HepG2 (cell line): ENCODE results near the gene PLXNA4. TPM values are rescaled to one million over a fixed set of nuclear protein-coding genes. Genes with fewer than 3 reads are reported as not detected.

ENCODE experiments used
- ATAC-seq: fragments of 200-7000 bp; cut with Tn5 transposase; 3 replicates; pipeline ENCODE4 v1.9.1; 2020; ENCODE audit warnings: mild to moderate bottlenecking, moderate library complexity
- BruUV-seq: library from RNA; stranded (reverse); fragments of 400-500 nt; replicated peaks from 2 replicates; lab custom pipeline; 2021; lab: Mats Ljungman, UMichigan
- CTCF ChIA-PET: fragments of 300-600 bp; formaldehyde crosslinking; extraction: SDS; loops from one replicate; lab custom pipeline; 2021; ENCODE audit warnings: low total read pairs, inconsistent platforms, low intra/inter-chr PET ratio; lab: Yijun Ruan, JAX
- POLR2A ChIA-PET: fragments of 350-600 bp; sonication (Branson Sonifier 250); formaldehyde crosslinking; loops from one replicate; lab custom pipeline; 2020; ENCODE audit warnings: antibody characterized with exemption, inconsistent platforms; lab: Yijun Ruan, JAX
- DNase-seq: peaks from one replicate; pipeline ENCODE4 v3.0.0-alpha.2; 2015; ENCODE audit warnings: low spot score
- FAIRE-seq: peaks from 3 replicates; lab custom pipeline; 2011; peaks lifted over from hg19 to GRCh38; lab: Jason Lieb, UNC
- H2AFZ ChIP-seq: one replicate; pipeline ENCODE4 v1.6.1; 2011; ENCODE audit warnings: low read length, inconsistent platforms
- H3K27ac ChIP-seq: fragments of 300-600 bp; 3 replicates; pipeline ENCODE4 v1.8.0; 2011; ENCODE audit warnings: mixed run types, mild to moderate bottlenecking, mixed read lengths, low read length, inconsistent platforms; ENCODE audit not compliant: insufficient read depth; ENCODE audit errors: extremely low read length
- H3K27me3 ChIP-seq, 2 experiments: fragments of 200-600 bp in 1 of 2; 2 replicates in 1 of 2; 3 replicates in 1 of 2; pipeline versions ENCODE4 v1.6.0 to v1.8.0; 2011; ENCODE audit warnings: low read length in 2 of 2, mild to moderate bottlenecking in 2 of 2, moderate library complexity in 2 of 2, inconsistent platforms in 1 of 2; ENCODE audit not compliant: insufficient read depth in 2 of 2, control insufficient read depth in 1 of 2
- H3K36me3 ChIP-seq, 2 experiments: fragments of 200-600 bp in 1 of 2; replicated peaks in 1 of 2; 2 replicates in 1 of 2; 3 replicates in 1 of 2; pipeline versions ENCODE4 v1.5.1 to v1.8.0; 2011; ENCODE audit warnings: low read length in 2 of 2, inconsistent platforms in 1 of 2; ENCODE audit not compliant: insufficient read depth in 2 of 2, control insufficient read depth in 1 of 2
- H3K4me1 ChIP-seq: 2 replicates; pipeline ENCODE4 v1.5.1; 2012; ENCODE audit warnings: low read length, inconsistent platforms; ENCODE audit not compliant: insufficient read depth
- H3K4me2 ChIP-seq: 2 replicates; pipeline ENCODE4 v1.6.0; 2011; ENCODE audit warnings: low read depth, low read length, inconsistent platforms
- H3K4me3 ChIP-seq, 3 experiments: fragments of 200-600 bp in 1 of 3; sonication (generic), shearing (Covaris generic) in 1 of 3; replicated peaks in 1 of 3; 2 replicates each; pipeline ENCODE4 v1.5.1; 2011 to 2016; ENCODE audit warnings: low read length in 3 of 3, inconsistent platforms in 2 of 3, low read depth in 2 of 3, mild to moderate bottlenecking in 2 of 3, control low read depth in 1 of 3, mixed read lengths in 1 of 3; ENCODE audit not compliant: insufficient read depth in 1 of 3
- H3K79me2 ChIP-seq: one replicate; pipeline ENCODE4 v1.6.1; 2011; ENCODE audit warnings: low read length, inconsistent platforms; ENCODE audit not compliant: insufficient read depth
- H3K9ac ChIP-seq: 2 replicates; pipeline ENCODE4 v1.6.0; 2011; ENCODE audit warnings: mild to moderate bottlenecking, low read depth, low read length, inconsistent platforms; ENCODE audit not compliant: insufficient read depth
- H3K9me3 ChIP-seq: 2 replicates; pipeline ENCODE4 v1.5.1; 2012; ENCODE audit warnings: mild to moderate bottlenecking, low read length
- H4K20me1 ChIP-seq: 2 replicates; pipeline ENCODE4 v1.6.0; 2011; ENCODE audit warnings: inconsistent platforms, mild to moderate bottlenecking, low read length, moderate library complexity; ENCODE audit not compliant: insufficient read depth
- CREB1 ChIP-seq, 2 experiments: fragments of 450-650 bp in 1 of 2; IDR thresholded peaks; 2 replicates each; pipeline ENCODE4 v1.6.1; 2016 to 2017; ENCODE audit warnings: control low read depth in 1 of 2, mild to moderate bottlenecking in 1 of 2, missing compliant biosample characterization in 1 of 2, missing genetic modification characterization in 1 of 2
- ELF3 ChIP-seq: IDR thresholded peaks from 2 replicates; pipeline ENCODE4 v1.6.1; 2016; ENCODE audit warnings: missing genetic modification reagents, missing compliant biosample characterization
- FOXA3 ChIP-seq: IDR thresholded peaks from 2 replicates; pipeline ENCODE4 v1.6.1; 2016; ENCODE audit warnings: missing genetic modification reagents, missing compliant biosample characterization
- MED1 ChIP-seq: sonication (generic); formaldehyde crosslinking; IDR thresholded peaks from 2 replicates; pipeline ENCODE4 v1.4.0; 2020; ENCODE audit warnings: missing genetic modification reagents
- PCBP1 ChIP-seq: fragments of 200-400 bp; formaldehyde crosslinking; IDR thresholded peaks from 2 replicates; pipeline ENCODE4 v1.6.1; 2017; ENCODE audit warnings: mild to moderate bottlenecking, low read depth, low read length, borderline replicate concordance
- PHF8 ChIP-seq: sonication (generic); formaldehyde crosslinking; IDR thresholded peaks from 2 replicates; pipeline ENCODE4 v1.5.0; 2020; ENCODE audit warnings: missing genetic modification reagents
- POLR2A ChIP-seq, 2 experiments: IDR thresholded peaks; 2 replicates each; pipeline ENCODE4 v1.6.1; 2011; ENCODE audit warnings: low read depth in 2 of 2, low read length in 2 of 2, mild to moderate bottlenecking in 1 of 2, moderate library complexity in 1 of 2; ENCODE audit not compliant: insufficient read depth in 1 of 2
- PPARG ChIP-seq: conservative IDR thresholded peaks from 2 replicates; pipeline ENCODE4 v1.6.1; 2016; ENCODE audit warnings: missing biosample characterization, missing genetic modification reagents
- SRSF4 ChIP-seq: fragments of 200-400 bp; formaldehyde crosslinking; IDR thresholded peaks from one replicate; pipeline ENCODE4 v1.6.1; 2018; ENCODE audit warnings: mild to moderate bottlenecking, low read depth, low read length, moderate library complexity; ENCODE audit not compliant: poor library complexity, severe bottlenecking
- ZFP62 ChIP-seq: sonication (generic); formaldehyde crosslinking; IDR thresholded peaks from 2 replicates; pipeline ENCODE4 v1.4.0; 2020; ENCODE audit warnings: missing genetic modification reagents
- ZNF614 ChIP-seq: IDR thresholded peaks from 2 replicates; pipeline ENCODE4 v1.6.1; 2018; ENCODE audit warnings: missing biosample characterization, missing genetic modification reagents, inconsistent platforms, borderline replicate concordance
- ZNF652 ChIP-seq: IDR thresholded peaks from 2 replicates; pipeline ENCODE4 v1.6.1; 2016; ENCODE audit warnings: low read depth, borderline replicate concordance
- WGBS: methylation state at CpG from one replicate; pipeline ENCODE4 v1.1.6; 2017; ENCODE audit warnings: low lambda C conversion rate; 5-methylcytosine and 5-hydroxymethylcytosine counted together
- in situ Hi-C: cut with HindIII; loops from 2 replicates; pipeline ENCODE4 v1.10.0; 2017; ENCODE audit warnings: low pct_unique_long_range_greater_than_20kb; ENCODE audit not compliant: extremely low pct_ligation_motif_present
- intact Hi-C: fragments of 100-400 bp; cut with micrococcal nuclease; formaldehyde crosslinking; loops from one replicate; pipeline ENCODE4 v1.10.0; 2022; ENCODE audit not compliant: unreplicated experiment
- polyA plus RNA-seq, 8 experiments: library from polyadenylated mRNA; depleted of rRNA in 3 of 8; stranded (reverse) in 7 of 8; unstranded in 1 of 8; fragments of >200 nt; fragmentation: Illumina TruSeq in 4 of 8; extraction: Trizol in 4 of 8; gene quantifications; 2 replicates each; pipeline versions ENCODE4 v1.2.1 to v1.2.3, GENCODE V29; 2011 to 2016; ENCODE audit warnings: low read depth in 4 of 8, missing spikeins in 1 of 8, mixed read lengths in 1 of 8; ENCODE audit not compliant: insufficient read depth in 1 of 8
- total RNA-seq, 5 experiments: library from RNA; depleted of rRNA; stranded (reverse); fragments of >200 nt; fragmentation: Illumina TruSeq; extraction: Trizol; gene quantifications; 2 replicates each; pipeline ENCODE4 v1.2.3, GENCODE V29; 2016; ENCODE audit warnings: low read depth in 1 of 5
- TF ChIP-seq, protein P1 (sequence below): IDR thresholded peaks from 2 replicates; pipeline ENCODE4 v1.6.1; 2012; ENCODE audit warnings: inconsistent platforms
- TF ChIP-seq, protein P2 (sequence below): sonication (generic); formaldehyde crosslinking; IDR thresholded peaks from 2 replicates; pipeline ENCODE4 v1.4.0; 2020; ENCODE audit warnings: missing genetic modification reagents
- TF ChIP-seq, protein P3 (sequence below): sonication (generic); formaldehyde crosslinking; IDR thresholded peaks from 2 replicates; pipeline ENCODE4 v1.9.0; 2022; ENCODE audit warnings: low read depth, missing genetic modification reagents

The PLXNA4 gene
- total and polyA plus RNA-seq, 2 of the 13 experiments (the other 11 are each of a cell fraction or from before 2014, with no cell fraction given), result 0.01 to 0.04 TPM

DNA sequence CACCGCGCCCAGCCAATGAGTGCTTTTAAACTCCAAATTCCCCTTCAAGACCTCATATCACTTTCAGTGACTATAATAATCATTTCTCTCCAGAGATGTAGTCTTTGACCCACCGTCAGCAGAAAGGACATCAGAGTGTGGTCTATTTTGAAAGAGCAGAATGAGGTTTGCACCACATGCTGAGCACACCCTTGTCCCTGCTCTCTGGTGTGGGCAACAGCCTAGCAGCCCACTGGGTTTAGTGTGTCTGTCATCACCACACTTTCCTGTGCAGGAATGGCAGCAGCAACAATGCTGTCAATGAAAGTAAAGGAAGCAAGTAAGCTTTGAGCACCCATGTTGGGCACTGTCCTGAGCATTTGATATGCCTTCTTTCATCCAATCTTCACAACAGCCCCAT is 122.4 kb downstream of the PLXNA4 start:
- H3K27me3 ChIP-seq, result no peaks in the 10 kb centered on the region; a peak in 1 of 5 replicates
- H4K20me1 ChIP-seq, result no peaks in the 10 kb centered on the region
- intact Hi-C loops, result no loop called here
- H3K79me2 ChIP-seq, result no peaks in the 10 kb centered on the region
- TF ChIP-seq PPARG (CRISPR knock-in tag) (no peak), MED1 (CRISPR knock-in tag) (no peak), ZNF614 (CRISPR knock-in tag) (no peak), PCBP1 (no peak), SRSF4 (no peak), PHF8 (CRISPR knock-in tag) (no peak), ELF3 (CRISPR knock-in tag) (no peak), FOXA3 (CRISPR knock-in tag) (no peak), ZFP62 (CRISPR knock-in tag) (no peak), POLR2A (IDR thresholded peaks at IDR 0.05; ENCODE audit: insufficient read depth in 1 of 2, low read depth in 2 of 2, low read length in 2 of 2) (no peak)
- TF ChIP-seq, all 625 proteins: peak for 0
- Histone ChIP-seq H3K9ac (no peak overlapping the region), H3K4me1 (no peaks in the 10 kb centered on the region), H3K27ac (no peak overlapping the region), H3K4me3 (no peak overlapping the region), H3K36me3 (no peaks in the 10 kb centered on the region), H3K9me3 (no peaks in the 10 kb centered on the region), H3K4me2 (no peak overlapping the region), H2AFZ (no peak overlapping the region)
- ChIA-PET CTCF (no interaction called here), POLR2A (no interaction called here)
- FAIRE-seq (no peak), ATAC-seq (no peak), DNase-seq (no peak)
- BruUV-seq, result no TSS peak
- in situ Hi-C loops, result no loop called here
- WGBS, result 64% methylated on average over 3 of the region's 3 CpGs

DNA sequence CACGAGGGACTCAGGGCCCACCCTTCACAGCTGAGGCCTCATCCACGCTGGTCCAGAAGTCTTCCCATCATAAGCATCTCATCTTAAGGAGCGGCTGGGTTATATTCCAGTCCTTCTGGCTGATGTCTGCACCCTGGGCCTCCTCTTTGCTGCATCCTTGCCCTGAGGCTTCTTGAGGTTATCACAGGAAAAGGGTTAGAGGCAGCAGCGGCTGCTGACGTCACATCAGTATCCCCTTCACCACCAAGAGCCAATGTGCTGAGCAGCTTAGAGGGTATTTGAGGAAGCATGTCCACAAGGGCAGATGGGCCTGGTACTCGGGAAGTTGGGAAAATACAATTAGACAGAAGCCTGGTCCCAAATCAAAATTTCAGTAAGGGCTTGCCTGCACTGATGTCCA is 125.1 kb downstream of the PLXNA4 start:
- no peak overlapping the region for H3K9ac ChIP-seq
- CTCF ChIA-PET, result no interaction called here
- H3K4me1 ChIP-seq, result no peaks in the 10 kb centered on the region
- no peak overlapping the region for H3K27ac ChIP-seq
- H3K9me3 ChIP-seq, result no peaks in the 10 kb centered on the region
- no peak overlapping the region for H2AFZ ChIP-seq
- in situ Hi-C loops (no loop called here), intact Hi-C loops (no loop called here)
- no peak for ATAC-seq
- H3K27me3 ChIP-seq, result no peaks in the 10 kb centered on the region; a peak in 2 of 5 replicates
- no peak for TF ChIP-seq ZNF652 (CRISPR knock-in tag)
- TF ChIP-seq, protein P1, sequence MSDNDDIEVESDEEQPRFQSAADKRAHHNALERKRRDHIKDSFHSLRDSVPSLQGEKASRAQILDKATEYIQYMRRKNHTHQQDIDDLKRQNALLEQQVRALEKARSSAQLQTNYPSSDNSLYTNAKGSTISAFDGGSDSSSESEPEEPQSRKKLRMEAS, result no peak
- peak; percentile 85 for TF ChIP-seq CREB1 (IDR thresholded peaks at IDR 0.05)
- no peak for TF ChIP-seq CREB1 (CRISPR knock-in tag; IDR thresholded peaks at IDR 0.05)
- TF ChIP-seq, protein P2, sequence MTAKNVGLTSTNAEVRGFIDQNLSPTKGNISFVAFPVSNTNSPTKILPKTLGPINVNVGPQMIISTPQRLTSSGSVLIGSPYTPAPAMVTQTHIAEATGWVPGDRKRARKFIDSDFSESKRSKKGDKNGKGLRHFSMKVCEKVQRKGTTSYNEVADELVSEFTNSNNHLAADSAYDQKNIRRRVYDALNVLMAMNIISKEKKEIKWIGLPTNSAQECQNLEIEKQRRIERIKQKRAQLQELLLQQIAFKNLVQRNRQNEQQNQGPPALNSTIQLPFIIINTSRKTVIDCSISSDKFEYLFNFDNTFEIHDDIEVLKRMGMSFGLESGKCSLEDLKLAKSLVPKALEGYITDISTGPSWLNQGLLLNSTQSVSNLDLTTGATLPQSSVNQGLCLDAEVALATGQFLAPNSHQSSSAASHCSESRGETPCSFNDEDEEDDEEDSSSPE (CRISPR knock-in tag), result no peak
- TF ChIP-seq, protein P3, sequence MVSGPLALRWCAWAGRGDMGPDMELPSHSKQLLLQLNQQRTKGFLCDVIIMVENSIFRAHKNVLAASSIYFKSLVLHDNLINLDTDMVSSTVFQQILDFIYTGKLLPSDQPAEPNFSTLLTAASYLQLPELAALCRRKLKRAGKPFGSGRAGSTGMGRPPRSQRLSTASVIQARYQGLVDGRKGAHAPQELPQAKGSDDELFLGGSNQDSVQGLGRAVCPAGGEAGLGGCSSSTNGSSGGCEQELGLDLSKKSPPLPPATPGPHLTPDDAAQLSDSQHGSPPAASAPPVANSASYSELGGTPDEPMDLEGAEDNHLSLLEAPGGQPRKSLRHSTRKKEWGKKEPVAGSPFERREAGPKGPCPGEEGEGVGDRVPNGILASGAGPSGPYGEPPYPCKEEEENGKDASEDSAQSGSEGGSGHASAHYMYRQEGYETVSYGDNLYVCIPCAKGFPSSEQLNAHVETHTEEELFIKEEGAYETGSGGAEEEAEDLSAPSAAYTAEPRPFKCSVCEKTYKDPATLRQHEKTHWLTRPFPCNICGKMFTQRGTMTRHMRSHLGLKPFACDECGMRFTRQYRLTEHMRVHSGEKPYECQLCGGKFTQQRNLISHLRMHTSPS (CRISPR knock-in tag), result no peak
- no peak for DNase-seq
- no peak overlapping the region for H3K4me2 ChIP-seq
- no peak overlapping the region for H3K4me3 ChIP-seq
- 0% methylated on average over 4 of the region's 6 CpGs for WGBS
- FAIRE-seq, result no peak
- H3K79me2 ChIP-seq, result no peaks in the 10 kb centered on the region
- BruUV-seq, result no TSS peak
- no peaks in the 10 kb centered on the region for H3K36me3 ChIP-seq
- POLR2A ChIA-PET, result no interaction called here
- no peaks in the 10 kb centered on the region for H4K20me1 ChIP-seq
